HG03139 (cell line): Measurements from ENCODE around the gene RBBP8NL.

Experiments
- ATAC-seq: cut with Tn5 transposase; IDR thresholded peaks from one replicate; pipeline ENCODE4 v1.9.1; 2021; ENCODE audit not compliant: unreplicated experiment

Gene RBBP8NL

GRCh38 chr20:62408640-62409039 lies 18.7 kb downstream of the RBBP8NL start:
- no peak for ATAC-seq

- no peak for ATAC-seq
Observed at GRCh38 chr20:62408055-62408454, 19.3 kb downstream of the RBBP8NL start.

- ATAC-seq: peak; percentile 81
Observed at GRCh38 chr20:62407221-62407992, 19.9 kb downstream of the RBBP8NL start, which contains the start of gene CABLES2. Gene CABLES2 (minus strand): TSS chr20:62407285. CDS start chr20:62407276, 9 bp downstream.

GRCh38 chr20:62406635-62407176 lies 20.6 kb downstream of the RBBP8NL start:
- no peak for ATAC-seq

GRCh38 chr20:62405981-62406513 lies 21.3 kb downstream of the RBBP8NL start:
- ATAC-seq: no peak

- no peak for ATAC-seq
Observed at GRCh38 chr20:62405108-62405980, 22.0 kb downstream of the RBBP8NL start.

- no peak for ATAC-seq
Observed at GRCh38 chr20:62404761-62405107, 22.6 kb downstream of the RBBP8NL start.

- no peak for ATAC-seq
Observed at GRCh38 chr20:62404112-62404665, 23.1 kb downstream of the RBBP8NL start.

GRCh38 chr20:62403331-62403730 lies 24.0 kb downstream of the RBBP8NL start:
- ATAC-seq: no peak

- ATAC-seq: no peak
Observed at GRCh38 chr20:62402456-62403150, 24.7 kb downstream of the RBBP8NL start.

GRCh38 chr20:62401331-62401779 lies 26.0 kb downstream of the RBBP8NL start:
- ATAC-seq: no peak

- ATAC-seq: no peak
Observed at GRCh38 chr20:62400541-62400940, 26.8 kb downstream of the RBBP8NL start.

- no peak for ATAC-seq
Observed at GRCh38 chr20:62400021-62400420, 27.3 kb downstream of the RBBP8NL start.

- no peak for ATAC-seq
Observed at GRCh38 chr20:62398120-62398821, 29.1 kb downstream of the RBBP8NL start.

- no peak for ATAC-seq
Observed at GRCh38 chr20:62396367-62397239, 30.7 kb downstream of the RBBP8NL start.

GRCh38 chr20:62395311-62396242 lies 31.8 kb downstream of the RBBP8NL start:
- no peak for ATAC-seq

- ATAC-seq: no peak
Observed at GRCh38 chr20:62394248-62395245, 32.8 kb downstream of the RBBP8NL start.
